Uterus (tissue), 2 donors: ENCODE data around the gene ASB2.

Experiments used
- POLR2A ChIP-seq, 2 donors: fragments of 450-650 bp; IDR thresholded peaks; one replicate each; pipeline ENCODE4 v1.6.1; 2016; ENCODE audit warnings: antibody characterized with exemption in 2 of 2, mild to moderate bottlenecking in 1 of 2, moderate library complexity in 1 of 2
- TF ChIP-seq, protein P1 (sequence below), 4 experiments: fragments of 200-600 bp in 2 of 4; fragments of 450-650 bp in 2 of 4; sonication (generic) in 2 of 4; IDR thresholded peaks; one replicate each; pipeline ENCODE4 v1.5.1; 2016 to 2019; ENCODE audit warnings: antibody characterized with exemption in 4 of 4, mild to moderate bottlenecking in 2 of 4, moderate library complexity in 1 of 4

DNA sequence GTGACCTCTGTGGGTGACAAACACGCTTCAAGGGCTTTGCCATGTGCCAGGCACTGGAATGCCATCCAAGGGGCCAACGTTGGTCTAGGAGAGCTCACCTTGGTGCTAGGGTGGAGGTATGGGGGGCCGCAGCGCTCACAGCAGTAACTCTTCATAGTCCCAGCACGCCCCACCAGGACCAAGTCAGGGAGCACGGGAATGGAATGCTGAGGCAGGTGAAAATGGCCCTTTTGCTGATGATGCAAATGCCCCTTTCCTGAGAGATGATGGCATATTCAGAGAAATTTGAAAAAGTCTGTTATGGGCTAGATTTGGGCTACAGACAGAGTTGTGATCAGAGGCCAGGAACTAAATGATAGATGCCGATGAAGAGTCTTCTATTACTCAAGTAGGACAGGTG, 59.2 kb downstream of the ASB2 start:
- TF ChIP-seq POLR2A (IDR thresholded peaks at IDR 0.05), result no peak
- TF ChIP-seq, protein P1, sequence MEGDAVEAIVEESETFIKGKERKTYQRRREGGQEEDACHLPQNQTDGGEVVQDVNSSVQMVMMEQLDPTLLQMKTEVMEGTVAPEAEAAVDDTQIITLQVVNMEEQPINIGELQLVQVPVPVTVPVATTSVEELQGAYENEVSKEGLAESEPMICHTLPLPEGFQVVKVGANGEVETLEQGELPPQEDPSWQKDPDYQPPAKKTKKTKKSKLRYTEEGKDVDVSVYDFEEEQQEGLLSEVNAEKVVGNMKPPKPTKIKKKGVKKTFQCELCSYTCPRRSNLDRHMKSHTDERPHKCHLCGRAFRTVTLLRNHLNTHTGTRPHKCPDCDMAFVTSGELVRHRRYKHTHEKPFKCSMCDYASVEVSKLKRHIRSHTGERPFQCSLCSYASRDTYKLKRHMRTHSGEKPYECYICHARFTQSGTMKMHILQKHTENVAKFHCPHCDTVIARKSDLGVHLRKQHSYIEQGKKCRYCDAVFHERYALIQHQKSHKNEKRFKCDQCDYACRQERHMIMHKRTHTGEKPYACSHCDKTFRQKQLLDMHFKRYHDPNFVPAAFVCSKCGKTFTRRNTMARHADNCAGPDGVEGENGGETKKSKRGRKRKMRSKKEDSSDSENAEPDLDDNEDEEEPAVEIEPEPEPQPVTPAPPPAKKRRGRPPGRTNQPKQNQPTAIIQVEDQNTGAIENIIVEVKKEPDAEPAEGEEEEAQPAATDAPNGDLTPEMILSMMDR (IDR thresholded peaks at IDR 0.05), result no peak
